Inflammatory macrophage treated with lipopolysaccharide for 1 hour (primary cell): Measurements from ENCODE around the gene CD79A.
"Not testable (repeated sequence)": the region's sequence is repeated elsewhere in the genome, so short reads cannot be mapped to it uniquely, and the experiment has no call there.

Experiments used
- DNase-seq, 2 donors: peaks; one replicate each; pipeline ENCODE4 v3.0.0-alpha.2; 2020 to 2022

Gene CD79A

GRCh38 chr19:41863209-41863931 is 13.7 kb upstream of the CD79A start:
- peak; percentile 25 to 33 for DNase-seq

GRCh38 chr19:41864374-41864773 is 12.7 kb upstream of the CD79A start:
- DNase-seq = no peak

GRCh38 chr19:41866284-41866683 is 10.8 kb upstream of the CD79A start:
- no peak for DNase-seq

- DNase-seq = no peak
These were observed 8.7 kb upstream of the CD79A start for GRCh38 chr19:41868120-41868988.

GRCh38 chr19:41868989-41869300 is 8.1 kb upstream of the CD79A start:
- DNase-seq = no peak

- DNase-seq = no peak
These were observed 7.6 kb upstream of the CD79A start for GRCh38 chr19:41869374-41869955.

- DNase-seq = peak in 1 of 2 donors; percentile 69
These were observed 6.6 kb upstream of the CD79A start for GRCh38 chr19:41870401-41870873.

- peak; percentile 59 to 73 for DNase-seq
These were observed 5.3 kb upstream of the CD79A start for GRCh38 chr19:41871573-41872383.

- no peak for DNase-seq
These were observed 4.7 kb upstream of the CD79A start for GRCh38 chr19:41872384-41872774.

- peak in 1 of 2 donors; percentile 59 for DNase-seq
These were observed 4.1 kb upstream of the CD79A start for GRCh38 chr19:41872775-41873647.

- DNase-seq = not testable (repeated sequence)
These were observed 1.1 kb upstream of the CD79A start for GRCh38 chr19:41875973-41876372.

- peak; percentile 34 to 80 for DNase-seq
These were observed 1.1 kb downstream of the CD79A start for GRCh38 chr19:41877916-41878905.

GRCh38 chr19:41879080-41879479 is 2.0 kb downstream of the CD79A start:
- no peak for DNase-seq

GRCh38 chr19:41879670-41880328 is 2.7 kb downstream of the CD79A start:
- no peak for DNase-seq

GRCh38 chr19:41880329-41880708 is 3.2 kb downstream of the CD79A start:
- DNase-seq = no peak

- peak in 1 of 2 donors; percentile 32 for DNase-seq
These were observed 5.7 kb downstream of the CD79A start, which contains the start of gene ARHGEF1 for GRCh38 chr19:41882568-41883462. ARHGEF1 (plus strand) TSS chr19:41883184; CDS start chr19:41888083, 4,899 bp downstream.

GRCh38 chr19:41883463-41883820 is 6.4 kb downstream of the CD79A start:
- no peak for DNase-seq

GRCh38 chr19:41883821-41884733 is 7.0 kb downstream of the CD79A start:
- DNase-seq = peak; percentile 94
